ENCODE measurements around the gene ABCC3.
"Not testable (repeated sequence)": the region's sequence is repeated elsewhere in the genome, so short reads cannot be mapped to it uniquely, and the experiment has no call there.

The ABCC3 gene

DNA sequence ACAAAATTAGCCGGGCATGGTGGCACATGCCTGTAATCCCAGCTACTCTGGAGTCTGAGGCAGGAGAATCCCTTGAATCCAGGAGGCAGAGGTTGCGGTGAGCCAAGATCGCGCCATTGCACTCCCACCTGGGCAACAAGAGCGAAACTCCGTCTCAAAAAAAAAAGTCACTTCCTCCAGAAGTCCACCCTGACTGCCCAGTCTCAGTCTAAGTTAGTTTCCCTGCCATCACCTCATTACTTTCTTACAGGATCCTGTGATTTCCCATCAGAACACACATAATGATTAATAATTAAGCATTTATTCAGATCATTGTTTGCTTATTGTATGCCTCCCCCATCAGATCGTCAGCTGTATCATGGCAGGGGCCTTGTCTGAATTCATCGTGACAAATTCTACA, 31.6 kb downstream of the ABCC3 start:
- no peak for DNase-seq (ENCODE audit: low read depth)

DNA sequence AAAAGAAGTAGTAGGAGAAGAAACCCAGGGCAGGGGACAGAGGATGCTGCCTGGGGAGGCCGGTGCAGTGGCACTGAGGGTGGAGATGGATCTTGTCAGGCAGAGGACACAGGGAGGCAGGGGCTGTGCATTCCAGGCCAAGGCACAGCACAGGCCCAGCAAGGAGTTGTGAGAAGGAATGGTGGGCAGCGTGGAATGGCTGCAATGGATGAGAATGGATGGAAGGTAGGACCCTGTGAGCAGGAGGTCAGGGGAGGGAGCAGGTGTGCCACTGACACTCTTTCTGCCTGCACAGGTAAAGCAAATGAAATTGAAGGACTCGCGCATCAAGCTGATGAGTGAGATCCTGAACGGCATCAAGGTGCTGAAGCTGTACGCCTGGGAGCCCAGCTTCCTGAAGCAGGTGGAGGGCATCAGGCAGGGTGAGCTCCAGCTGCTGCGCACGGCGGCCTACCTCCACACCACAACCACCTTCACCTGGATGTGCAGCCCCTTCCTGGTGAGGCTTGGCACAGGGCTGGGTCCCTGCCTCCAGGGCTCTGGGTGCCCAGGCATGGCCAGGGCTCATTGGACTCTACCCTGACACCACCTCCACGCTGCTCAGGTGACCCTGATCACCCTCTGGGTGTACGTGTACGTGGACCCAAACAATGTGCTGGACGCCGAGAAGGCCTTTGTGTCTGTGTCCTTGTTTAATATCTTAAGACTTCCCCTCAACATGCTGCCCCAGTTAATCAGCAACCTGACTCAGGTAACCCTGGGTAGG, 32.8 kb downstream of the ABCC3 start:
- DNase-seq (ENCODE audit: low read depth), result no peak

DNA sequence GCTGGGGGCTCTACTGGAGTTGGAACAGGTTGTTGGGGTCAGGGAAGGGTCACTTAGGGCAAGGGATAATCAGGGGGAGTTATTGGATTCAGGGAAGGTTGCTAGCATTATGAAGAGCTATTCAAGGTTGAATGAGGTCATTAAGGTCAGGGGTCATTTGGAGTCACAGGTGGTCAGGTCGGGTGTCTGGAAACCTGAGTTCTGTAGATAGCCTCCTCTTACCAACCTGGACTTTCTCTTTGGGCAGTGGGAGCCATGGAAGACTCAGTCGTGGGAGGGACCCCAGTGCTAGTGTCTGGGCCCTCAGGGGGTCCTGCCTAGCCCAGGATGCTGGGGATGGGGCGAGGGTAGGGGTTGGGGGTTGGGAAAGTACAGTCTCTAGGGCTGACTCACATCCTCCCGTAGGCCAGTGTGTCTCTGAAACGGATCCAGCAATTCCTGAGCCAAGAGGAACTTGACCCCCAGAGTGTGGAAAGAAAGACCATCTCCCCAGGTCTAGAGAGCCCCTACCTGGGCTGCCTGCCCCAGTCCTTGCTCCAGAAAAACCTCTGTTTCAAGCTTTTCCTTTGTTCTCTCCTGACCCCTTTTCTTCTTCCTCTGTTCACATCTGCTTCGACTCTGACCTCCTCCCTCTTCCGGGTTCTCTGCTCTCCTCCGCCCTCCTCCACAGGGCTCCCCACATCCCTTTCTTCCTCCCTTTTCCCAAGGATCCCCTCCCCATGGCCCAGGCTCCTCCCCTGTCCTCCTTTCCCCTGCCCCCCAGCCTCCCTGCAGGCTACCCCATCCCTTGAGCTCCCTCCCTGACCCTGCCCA, 33.5 kb downstream of the ABCC3 start:
- DNase-seq (ENCODE audit: low read depth), result no peak

DNA sequence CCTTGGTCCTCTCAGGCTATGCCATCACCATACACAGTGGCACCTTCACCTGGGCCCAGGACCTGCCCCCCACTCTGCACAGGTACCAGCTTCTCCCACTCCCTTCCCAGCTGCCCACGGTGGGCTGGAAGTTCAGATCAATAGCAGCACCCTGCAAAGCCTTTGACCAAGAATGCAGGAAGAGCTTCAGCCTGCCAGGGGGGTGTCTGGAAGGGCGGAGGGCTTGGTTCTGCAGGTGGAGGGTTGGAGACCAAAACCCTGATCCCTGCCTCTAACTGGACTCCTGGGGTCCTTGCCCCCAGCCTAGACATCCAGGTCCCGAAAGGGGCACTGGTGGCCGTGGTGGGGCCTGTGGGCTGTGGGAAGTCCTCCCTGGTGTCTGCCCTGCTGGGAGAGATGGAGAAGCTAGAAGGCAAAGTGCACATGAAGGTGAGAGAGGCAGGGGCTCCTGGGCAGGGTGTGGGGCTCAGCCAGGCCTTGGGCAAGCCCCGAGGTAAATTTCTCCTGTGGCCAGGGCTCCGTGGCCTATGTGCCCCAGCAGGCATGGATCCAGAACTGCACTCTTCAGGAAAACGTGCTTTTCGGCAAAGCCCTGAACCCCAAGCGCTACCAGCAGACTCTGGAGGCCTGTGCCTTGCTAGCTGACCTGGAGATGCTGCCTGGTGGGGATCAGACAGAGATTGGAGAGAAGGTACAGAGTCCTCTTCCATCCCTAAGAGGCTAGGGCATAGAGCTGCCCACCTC, 34.3 kb downstream of the ABCC3 start:
- no peak for DNase-seq (ENCODE audit: low read depth)

DNA sequence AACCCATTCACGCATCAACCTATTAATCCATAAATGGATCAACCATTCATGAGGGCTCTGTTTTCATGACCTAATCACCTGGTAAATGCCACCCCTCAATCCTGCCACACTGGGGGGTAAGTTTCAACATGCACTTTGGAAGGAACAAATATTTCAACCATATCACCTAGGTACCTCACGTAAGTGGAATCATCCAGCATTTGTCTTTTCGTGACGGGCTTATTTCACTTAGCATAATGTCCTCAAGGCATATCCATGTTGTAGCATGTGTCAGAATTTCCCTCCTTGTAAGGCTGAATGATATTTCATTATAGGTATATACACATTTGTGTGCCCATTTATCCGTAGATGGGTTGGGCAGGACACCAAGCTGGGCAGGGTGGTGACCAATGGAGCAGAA, 37.4 kb downstream of the ABCC3 start:
- no peak for DNase-seq (ENCODE audit: low read depth)

DNA sequence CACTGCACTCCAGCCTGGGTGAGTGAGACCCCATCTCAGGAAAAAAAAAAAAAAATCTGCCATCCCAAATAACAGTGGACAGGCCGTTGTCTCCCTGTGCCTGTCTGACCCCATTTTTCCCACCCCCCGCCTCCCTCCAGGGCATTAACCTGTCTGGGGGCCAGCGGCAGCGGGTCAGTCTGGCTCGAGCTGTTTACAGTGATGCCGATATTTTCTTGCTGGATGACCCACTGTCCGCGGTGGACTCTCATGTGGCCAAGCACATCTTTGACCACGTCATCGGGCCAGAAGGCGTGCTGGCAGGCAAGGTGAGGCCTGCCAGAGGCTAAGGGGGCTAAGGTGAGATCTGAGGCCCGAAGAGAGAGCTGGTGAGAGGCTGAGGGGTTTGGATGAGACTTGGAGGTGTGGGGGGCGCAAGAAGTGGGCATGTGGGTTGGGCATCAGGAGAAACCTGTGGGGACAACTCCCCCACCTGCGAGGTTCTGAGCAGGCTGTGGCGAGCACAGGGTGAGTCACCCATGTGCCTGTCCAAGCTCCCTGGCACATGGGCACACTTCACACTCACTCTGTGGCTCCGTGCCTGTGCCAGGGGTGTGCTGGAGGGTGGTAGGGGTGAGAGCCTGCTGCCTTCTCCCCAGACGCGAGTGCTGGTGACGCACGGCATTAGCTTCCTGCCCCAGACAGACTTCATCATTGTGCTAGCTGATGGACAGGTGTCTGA, 38.3 kb downstream of the ABCC3 start:
- no peak for DNase-seq (ENCODE audit: low read depth)

DNA sequence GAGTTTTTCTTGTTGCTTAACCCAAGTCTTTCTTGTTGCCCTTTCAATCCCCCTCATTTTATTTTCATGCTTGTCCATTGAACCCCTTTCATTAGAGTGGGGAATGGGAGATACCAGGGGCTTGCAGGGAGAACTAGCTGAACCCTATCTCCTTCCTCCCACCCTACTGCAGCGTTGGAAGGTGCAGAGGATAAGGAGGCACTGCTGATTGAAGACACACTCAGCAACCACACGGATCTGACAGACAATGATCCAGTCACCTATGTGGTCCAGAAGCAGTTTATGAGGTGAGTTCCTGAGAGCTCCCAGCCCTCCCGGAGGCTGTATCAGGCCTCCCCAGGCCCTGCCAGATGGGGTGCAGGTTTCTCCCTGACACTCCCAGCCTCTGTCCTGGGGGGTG, 40.5 kb downstream of the ABCC3 start:
- no peak for DNase-seq (ENCODE audit: low read depth)

DNA sequence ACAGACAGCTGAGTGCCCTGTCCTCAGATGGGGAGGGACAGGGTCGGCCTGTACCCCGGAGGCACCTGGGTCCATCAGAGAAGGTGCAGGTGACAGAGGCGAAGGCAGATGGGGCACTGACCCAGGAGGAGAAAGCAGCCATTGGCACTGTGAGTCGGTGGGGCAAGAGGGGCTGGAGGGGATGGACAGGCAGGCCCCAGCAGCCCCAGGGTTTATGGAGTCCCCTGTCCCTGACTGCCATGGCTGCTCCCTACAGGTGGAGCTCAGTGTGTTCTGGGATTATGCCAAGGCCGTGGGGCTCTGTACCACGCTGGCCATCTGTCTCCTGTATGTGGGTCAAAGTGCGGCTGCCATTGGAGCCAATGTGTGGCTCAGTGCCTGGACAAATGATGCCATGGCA, 40.9 kb downstream of the ABCC3 start:
- DNase-seq (ENCODE audit: low read depth), result no peak

DNA sequence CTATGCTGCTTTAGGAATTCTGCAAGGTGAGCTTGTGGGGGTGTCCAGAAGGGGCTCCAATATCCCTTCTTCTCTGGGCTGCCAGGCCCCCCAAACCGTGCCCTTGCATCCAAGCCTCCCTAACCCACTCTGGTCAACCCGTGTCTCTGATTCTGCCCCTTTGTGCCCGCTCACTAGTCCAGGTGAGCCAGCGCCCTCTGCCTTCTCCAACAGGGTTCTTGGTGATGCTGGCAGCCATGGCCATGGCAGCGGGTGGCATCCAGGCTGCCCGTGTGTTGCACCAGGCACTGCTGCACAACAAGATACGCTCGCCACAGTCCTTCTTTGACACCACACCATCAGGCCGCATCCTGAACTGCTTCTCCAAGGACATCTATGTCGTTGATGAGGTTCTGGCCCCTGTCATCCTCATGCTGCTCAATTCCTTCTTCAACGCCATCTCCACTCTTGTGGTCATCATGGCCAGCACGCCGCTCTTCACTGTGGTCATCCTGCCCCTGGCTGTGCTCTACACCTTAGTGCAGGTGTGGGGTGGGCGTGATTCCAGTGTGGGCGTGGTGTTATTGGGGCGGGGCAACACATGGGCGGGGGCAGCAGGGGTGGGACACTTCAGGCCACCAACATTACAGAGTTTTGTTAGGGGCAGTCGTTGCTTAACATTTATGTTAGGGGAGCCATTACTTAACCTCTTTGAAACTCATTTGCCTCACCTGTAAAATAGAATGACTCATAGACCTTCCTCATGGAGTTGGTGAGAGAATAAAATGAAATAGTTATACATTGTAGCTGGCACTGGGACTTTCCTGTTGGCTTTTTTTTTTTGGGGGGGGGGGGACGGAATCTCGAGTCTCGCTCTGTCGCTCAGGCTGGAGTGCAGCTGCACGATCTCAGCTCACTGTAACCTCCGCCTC, 41.6 kb downstream of the ABCC3 start:
- DNase-seq (ENCODE audit: low read depth), result no peak

DNA sequence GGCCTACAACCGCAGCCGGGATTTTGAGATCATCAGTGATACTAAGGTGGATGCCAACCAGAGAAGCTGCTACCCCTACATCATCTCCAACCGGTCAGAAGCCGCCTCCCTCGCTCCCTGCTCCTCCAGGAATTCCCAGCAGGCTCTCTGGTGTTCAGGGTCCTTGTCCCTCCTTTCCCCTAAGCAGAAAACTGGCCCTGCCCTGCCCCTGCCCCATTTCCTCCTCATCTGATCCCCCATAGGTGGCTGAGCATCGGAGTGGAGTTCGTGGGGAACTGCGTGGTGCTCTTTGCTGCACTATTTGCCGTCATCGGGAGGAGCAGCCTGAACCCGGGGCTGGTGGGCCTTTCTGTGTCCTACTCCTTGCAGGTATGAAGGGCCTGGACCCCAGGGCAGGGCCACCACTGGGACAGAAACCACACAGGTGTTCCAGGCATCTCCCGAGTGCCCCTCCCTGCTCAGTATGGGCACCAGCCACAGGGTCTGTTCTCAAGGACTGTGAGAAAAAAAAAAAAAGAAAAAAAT, 43.2 kb downstream of the ABCC3 start:
- DNase-seq (ENCODE audit: low read depth), result no peak

DNA sequence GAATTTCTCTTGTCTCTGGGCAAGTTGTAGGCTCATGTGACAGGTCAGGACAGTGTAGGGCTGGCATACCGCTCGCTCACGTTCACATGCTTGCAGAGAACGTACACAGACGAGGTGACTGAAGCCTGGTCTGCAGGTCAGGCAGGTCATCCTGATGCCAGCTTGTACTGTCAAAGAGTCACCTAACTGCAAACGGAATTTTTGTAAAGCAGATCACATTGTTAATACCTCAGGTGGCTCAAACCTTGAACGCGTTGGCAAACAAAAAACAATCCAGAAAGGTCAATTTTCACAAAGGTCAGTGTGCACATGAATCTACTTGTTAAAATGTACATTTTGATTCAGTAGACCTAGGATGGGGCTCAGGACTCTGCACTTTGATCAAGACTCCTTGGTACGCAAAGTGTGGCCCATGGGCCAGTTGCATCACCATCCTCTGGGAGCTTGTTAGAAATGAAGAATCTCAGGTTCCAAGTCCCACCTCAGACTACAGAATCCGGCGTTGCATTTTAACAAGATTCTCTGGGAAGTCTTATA, 44.4 kb downstream of the ABCC3 start:
- DNase-seq (ENCODE audit: low read depth), result no peak

DNA sequence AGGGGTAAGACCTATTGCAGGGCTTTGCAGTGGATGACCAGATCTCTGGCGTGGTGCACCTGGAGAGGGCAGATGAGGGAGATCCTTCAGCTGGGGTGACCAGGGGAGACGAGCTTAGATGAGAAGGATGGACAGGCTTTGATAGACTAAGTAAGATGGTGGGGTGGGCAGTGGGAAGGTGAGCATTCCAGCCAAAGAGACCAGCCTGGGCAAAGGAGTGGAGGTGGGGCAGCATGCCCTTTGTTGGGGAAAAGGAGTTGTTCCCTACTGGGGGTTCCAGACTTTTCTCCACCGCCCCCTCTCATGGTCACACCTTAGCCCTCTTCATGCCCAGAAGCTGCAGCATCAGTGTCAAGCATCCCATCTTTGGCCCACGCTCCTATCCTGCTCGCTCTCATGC, 45.4 kb downstream of the ABCC3 start:
- DNase-seq (ENCODE audit: low read depth), result no peak

DNA sequence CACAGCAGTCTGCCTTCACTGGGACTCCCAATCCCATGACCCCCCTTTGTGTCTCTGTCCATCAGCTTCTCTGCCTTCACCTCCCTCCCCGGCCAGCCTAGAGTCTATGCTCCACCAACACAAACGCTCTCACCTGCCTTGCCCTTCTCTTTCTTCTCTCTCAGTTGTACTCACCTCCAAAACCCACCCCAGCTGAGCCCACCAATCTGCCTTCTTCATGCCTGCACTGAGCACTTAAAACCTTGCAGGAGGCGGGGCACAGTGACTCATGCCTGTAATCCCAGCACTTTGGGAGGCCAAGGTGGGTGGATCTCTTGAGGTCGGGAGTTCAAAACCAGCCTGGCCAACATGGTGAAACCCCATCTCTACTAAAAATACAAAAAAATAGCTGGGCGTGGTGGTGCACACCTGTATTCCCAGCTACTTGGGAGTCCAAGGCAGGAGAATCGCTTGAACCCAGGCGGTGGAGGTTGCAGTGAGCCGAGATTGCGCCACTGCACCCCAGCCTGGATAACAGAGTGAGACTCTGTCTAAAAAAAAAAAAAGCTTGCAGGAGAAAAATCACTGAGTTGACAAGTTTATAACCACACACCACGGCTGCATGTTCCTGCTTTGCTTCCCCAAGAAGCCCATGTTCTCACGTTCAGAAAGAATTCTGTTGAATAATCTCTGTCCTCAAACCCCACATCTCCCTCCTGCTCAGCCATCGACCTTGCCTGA, 46.0 kb downstream of the ABCC3 start:
- DNase-seq (ENCODE audit: low read depth), result not testable (repeated sequence)

DNA sequence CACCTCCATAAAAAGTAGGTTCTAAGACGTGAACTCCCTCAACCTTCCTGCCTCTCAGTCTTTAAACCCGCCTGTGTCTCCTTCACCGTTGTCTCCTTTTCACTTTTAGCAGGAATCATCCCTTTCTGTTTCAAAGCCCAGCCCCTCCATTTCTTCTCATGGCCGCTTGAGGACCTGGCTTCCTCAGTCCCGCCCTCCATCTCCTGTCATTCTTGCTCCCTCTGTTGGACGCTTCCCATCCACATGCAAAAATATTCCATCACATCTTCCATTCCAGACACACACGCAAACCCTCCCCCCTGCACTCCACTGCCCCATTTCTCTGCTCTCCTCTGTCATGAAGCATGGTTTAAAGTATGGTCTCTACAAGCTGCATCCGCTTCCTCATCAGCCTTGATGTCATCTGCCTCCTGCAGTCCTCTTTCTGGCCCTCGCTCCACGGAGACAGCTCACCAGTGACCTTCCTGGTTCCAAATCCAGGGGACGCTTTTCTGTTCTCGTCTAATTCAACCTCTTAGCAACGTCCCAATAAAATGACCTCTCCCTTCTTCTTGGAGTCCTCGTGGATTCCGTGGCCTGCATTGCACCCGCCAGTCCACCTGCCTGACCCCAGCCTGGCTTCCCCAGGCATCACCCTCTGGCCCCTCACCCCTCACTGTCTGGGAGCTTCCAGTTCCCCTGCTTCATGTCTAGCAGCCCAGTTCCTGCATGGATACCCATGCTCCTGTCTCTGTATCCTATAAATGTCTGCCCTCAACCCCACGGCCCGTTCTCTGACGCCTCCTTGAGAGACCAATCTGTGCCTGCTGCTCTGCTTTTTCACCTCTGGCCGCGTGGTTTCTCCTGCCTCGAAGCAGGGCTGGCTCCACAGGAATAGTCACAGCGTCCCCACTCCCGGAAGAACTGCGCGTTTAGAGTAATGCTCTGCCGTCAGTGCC, 46.9 kb downstream of the ABCC3 start:
- no peak for DNase-seq (ENCODE audit: low read depth)

DNA sequence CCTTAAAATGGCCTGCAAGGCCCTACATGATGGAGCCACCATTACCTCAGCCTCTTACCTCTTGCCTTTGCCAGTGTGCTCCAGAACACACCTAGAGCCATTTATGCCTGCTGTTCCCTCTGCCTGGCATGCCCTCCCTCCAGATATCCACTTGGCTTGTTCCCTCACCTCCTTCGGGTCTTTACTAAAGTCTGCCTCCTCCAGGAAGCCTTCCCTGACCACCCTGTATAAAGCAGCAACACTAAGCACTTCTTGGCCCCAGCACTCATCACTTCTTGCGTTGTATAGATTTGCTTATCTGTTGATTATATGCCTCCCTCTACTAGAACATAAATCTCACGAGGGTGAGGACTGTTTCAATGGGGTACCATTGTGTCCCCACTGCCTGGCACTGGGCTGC, 47.8 kb downstream of the ABCC3 start:
- DNase-seq (ENCODE audit: low read depth), result no peak

DNA sequence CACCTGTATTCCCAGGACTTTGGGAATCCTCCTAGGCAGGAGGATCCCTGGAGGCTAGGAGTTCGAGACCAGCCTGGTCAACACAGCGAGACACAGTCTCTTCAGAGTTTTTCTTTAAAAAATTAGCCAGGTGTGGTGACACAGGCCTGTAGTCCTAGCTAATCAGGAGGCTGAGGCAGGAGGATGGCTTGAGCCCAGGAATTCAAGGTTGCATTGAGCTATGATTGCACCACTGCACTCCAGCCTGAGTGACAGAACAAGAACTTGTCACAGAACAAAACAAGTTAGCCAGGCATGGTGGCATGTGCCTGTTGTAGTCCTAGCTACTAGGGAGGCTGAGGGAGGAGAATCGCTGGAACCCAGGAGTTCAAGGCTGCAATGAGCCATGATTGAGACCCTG, 48.3 kb downstream of the ABCC3 start:
- DNase-seq (ENCODE audit: low read depth), result no peak

DNA sequence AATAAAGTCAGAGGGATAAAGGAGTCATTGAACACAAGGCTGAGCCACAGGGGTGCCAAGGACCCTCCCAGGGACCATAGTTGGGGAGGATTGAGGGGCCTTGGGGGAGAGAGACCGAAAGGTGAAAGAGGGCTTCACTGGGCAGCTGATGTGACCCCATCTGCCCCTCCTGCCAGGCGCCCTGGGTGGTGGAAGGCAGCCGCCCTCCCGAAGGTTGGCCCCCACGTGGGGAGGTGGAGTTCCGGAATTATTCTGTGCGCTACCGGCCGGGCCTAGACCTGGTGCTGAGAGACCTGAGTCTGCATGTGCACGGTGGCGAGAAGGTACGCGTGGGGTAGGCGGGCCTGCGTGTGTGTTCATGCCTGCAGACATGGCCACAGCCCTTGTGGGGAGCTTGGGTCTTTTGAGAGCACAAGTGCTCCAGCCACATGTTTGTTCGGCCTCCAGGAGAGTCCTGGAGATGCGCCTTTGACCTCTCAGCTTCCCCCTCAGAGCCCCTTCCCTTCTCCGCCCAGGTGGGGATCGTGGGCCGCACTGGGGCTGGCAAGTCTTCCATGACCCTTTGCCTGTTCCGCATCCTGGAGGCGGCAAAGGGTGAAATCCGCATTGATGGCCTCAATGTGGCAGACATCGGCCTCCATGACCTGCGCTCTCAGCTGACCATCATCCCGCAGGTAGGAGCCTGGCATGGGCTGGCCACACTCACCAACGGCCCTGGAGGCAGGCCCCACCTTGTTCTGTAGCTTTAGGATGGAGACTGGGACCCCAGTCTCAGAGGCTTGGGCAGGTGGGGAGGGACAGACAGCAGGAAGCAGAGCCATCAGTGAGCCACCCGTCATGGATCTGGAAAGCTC, 49.0 kb downstream of the ABCC3 start:
- no peak for DNase-seq (ENCODE audit: low read depth)

DNA sequence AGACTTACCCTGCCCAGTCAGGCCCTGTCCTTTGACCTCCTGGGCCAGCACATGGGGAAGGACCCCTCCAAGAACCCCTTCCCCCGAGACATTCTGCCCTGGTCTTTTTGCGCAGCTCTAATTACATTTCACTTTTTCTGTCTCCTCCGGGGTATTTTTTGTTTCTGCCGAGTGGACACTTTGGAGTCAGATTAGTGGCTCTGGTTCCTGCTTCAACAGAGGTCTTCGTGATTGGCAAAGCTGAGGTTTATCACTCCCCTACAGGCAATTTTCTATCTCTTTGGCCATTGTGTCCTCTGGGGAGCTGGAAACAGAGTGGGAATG, 49.6 kb downstream of the ABCC3 start:
- DNase-seq (ENCODE audit: low read depth), result no peak
